ENCODE measurements around the gene TMEM182.

The TMEM182 gene, protein sequence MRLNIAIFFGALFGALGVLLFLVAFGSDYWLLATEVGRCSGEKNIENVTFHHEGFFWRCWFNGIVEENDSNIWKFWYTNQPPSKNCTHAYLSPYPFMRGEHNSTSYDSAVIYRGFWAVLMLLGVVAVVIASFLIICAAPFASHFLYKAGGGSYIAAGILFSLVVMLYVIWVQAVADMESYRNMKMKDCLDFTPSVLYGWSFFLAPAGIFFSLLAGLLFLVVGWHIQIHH

DNA sequence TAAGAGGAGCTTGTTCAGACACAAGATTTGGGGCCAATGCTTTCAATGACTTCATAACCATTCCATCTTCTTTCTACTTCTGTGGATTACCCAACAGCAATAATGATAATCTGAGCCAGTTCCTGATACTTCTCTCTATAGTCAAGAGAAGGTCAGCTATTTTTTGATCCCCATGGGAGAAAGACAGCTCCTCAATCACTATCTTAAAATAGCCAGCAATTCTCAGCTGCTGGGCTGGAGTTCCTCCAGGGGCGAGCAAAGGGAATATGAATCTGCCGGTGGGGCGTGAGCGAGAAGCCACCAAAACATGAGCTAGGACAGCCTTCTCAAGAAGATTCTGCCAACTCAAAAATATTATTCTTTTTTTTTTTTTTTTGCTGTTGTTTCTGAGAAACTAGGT, at the start of gene TMEM182:
TMEM182 (plus strand) TSS at position 269 of the 400 bp plus-strand sequence. CDS start 187 bp downstream, outside the sequence.
- no peak for DNase-seq

DNA sequence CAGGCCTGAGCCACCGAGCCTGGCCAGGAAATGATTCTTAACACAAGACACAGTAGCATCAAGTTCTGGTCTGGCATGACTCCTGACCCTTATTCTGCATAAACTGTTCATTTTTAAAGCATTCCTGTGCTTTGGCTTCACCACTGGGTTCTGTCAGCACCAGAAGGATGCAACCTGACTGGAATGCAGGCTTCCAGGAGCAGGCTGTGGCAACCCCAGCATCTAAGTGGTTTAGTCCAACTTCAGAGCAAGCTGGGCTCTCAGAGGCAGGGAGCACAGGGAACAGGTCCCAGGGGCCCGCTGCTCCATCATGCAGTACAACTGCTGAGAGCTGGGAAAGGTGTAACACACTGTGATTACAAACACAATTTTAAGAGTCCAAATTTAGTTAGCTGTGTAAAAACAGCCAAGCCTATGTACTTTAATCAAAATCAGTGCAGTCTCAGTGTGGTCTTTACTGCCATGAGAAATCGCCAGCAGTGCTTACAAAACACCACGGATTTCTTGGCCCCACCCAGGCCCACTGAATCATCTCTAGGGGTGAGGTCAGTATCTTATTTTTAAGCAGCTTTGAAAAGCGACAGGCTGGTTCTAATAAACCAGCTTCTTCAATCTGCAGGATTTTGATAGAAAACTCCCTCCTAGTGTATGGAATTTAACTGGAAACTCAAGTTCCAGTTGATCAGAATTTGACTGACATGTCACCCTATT, 44.4 kb upstream of the TMEM182 start:
- no peak for DNase-seq

DNA sequence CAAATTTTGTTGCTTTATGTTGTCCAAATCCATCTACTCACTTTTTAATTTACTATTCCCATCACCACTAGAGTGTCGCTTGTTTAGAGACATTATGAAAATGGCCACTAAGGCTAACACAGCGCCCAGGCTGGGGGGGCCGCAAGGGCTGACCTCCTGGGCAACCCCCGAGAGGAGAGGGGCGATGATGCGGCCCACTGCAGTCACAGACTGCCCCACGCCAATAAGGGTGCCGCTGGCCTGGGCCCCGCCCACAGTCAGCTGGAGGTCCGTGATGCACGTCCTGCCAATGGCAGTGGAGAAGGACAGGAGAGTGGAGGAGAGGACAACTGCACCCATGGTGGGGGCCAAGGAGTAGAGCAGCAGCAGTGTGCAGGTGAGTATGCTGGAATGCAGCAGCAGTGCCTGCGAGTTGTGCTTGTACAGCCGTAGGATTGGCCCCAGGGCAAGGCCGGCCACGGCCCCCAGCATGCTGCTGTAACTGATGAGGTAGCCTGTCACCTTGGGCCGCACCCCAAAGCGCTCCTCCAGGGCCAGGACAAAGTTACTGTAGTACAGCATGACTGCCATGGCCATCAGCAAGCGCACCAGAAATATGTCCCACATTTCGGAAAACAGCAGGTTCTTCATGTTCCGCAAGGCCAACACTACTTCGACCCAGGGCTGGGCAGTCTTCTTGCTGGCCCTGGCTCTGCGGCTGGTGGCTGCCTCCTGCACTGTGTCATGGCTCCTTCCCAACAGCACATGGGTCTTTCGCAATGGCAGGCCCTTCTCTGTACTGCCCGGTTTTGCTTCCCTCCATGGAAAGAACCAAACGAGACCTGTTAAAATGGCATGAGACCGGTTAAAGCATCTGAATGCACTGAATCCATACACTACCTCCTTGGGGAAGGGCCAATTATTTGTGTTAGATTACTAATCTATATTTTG, 43.2 kb upstream of the TMEM182 start:
- DNase-seq: peak; percentile 23

DNA sequence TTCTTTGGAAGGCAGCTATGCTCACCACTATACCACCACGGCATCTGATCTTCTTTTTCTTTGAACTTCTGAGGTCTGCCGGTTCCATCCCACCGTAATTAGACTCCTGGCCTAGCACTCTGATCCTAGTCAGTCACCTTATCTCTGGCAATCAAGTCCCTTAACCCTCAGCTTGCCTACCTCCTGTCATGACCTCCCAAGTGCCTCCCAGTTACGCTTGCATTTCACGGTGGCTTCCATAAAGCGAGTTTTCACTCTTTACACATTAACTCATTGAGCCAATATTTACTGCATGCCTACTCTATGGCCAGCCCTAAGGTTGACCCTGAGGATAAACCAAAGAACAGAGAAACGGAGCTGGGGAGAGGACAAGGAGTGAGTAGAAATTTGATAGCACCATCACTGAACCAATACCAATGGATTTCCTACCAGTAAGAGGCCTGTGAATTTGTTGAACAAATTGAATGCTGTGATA, 37.8 kb upstream of the TMEM182 start:
- DNase-seq: no peak

DNA sequence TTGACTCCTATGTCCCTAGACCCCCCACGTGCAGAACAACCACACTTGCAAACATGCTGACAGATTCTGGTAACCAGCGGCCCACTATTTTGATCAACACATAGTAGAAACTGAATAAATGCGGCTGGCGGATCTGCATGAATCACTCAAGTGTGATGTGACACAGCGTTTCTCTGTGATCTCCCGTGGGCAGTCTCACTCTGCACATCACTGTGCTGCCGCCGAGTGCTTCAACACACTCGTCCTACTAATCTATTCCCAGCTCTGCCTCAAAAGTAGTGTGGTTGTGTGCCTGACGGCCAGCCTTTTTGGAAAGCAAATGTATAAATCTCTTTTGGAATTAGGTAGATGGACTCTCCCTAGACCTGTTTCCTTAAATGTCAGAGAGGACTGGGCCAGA, 37.3 kb upstream of the TMEM182 start:
- no peak for DNase-seq

DNA sequence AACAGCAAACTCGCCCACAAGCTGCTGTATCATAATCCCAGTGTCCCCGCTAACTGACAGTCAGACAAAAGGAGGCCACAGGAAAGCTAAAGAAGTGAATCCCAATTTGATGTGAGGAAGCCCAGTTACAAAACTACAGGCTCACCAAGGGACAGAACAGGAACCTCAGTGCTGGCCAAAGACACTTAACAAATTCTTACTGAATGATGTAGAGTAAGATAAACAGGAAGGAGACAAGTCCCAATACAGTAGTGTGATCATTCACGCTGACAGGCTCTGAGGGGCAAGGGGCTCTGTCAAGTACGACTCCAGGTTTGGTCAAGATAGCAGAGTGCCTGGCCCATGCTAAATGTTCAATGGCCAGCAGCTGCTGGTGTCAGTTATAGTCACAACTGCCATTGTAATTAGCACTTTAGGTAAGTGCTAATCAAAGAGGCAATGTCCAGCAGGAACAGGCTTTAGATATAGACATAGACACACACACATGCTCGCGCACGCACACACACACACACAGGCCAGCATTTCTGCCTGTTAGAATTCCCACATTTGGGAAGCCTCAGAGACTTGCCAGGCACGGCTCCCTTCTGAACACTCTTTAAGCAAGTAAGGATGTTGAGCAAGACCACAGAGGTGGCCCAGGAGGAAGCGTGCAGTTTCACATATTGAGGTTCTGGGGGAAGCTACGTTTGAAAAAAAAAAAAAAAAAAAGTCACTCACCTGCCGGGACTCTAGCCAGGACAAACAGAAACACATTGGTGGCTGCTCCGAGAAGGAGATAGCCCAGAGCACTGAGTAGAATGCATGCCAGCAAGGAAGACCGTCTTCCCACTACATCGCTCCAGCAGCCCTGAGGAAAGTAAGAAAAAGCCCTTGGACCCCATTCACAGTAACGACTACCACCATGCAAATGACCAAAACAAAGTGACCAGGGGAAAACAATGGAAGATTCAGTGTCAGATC, 35.4 kb upstream of the TMEM182 start:
- no peak for DNase-seq

DNA sequence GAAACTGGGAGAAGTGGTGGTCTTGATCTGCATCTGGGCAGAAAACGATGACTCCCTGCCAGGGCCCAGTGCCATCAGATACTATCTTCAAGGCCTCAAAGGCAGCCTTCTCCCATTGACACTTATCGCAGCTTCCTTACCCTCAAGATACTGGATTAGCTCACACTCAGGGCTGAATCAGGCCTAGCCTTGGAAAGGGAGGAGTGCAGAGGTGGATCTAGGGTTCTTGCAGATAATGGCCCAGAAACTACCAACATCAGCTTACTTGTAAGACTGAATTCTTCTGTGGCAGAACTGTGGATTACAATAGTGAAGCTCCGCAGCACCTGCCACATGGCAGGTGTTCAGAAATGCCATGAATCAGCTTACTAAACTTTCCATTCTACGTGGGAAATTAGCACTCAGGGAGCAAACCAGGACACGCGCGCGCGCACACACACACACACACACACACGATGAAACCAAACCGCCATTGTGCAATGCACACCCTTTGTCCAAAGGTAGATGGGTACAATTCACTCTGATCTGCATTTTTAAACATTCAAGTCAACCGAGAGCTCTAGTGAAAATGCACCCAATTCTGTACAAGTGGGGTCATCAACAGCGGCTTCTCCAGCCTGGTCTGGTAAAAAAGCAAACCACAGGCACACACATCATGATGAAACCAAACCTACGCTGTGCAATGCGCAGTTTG, 26.3 kb upstream of the TMEM182 start:
- DNase-seq: no peak

DNA sequence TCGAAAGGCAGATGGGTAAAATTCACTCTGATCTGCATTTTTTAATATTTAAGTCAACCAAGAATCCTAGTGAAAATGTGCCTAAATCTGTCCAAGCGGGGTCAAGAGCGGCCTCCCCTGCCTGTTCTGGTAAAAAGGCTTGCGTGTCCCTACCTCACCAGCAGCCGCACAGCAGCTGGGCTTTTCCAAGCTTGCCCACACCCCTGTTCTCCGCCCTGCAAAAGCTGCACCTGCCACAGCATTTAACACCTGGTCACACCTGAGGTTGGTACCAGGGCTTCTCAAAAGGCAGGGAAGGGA, 25.8 kb upstream of the TMEM182 start:
- no peak for DNase-seq

DNA sequence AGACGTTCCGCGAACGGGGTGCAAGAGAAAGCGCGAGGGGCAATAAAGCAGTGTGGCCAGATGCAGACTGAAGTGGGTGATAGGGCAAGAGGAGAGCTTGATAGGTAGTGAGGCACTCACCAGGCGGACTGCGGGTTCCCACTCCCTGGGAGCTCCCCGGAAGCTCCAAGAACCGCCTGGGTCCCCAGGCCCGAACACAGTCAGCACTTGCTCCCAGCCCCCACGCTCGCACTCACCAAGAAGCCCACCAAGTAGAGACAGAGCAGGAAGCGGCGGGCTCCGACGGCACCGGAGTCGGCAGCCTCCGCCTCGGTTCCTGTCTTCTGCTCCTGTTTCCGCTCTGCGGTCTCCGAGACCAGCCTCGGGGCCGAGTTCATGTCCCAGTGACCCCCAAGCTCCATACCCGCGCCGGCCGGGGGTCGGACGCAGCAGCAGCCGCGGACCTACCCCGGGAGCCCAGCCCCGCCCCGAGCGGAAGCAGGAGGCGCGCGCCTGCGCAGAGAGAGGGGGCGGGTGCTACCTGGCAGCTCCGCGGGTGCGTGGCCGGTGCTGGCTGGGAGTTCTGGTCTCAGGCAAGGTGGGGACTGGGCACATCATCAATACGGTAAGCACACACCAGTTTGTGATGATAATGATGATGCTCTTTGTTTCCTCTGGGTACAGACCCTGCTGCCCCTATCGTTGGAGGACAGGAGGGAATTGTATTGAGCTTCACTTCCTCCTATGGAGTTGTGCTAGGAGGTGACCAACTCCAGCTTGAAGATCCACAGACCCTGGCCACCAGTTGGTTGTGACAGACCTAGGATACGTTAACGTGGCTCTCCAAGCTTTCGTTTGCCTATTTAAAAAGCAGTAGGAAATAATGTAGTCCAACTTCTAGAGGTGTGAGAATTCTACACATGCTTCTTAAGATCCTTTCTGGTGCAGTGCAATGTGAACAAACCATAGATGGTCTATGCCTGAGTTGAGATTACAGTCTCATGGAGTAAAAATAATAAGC, 25.1 kb upstream of the TMEM182 start:
- DNase-seq: peak; percentile 60

DNA sequence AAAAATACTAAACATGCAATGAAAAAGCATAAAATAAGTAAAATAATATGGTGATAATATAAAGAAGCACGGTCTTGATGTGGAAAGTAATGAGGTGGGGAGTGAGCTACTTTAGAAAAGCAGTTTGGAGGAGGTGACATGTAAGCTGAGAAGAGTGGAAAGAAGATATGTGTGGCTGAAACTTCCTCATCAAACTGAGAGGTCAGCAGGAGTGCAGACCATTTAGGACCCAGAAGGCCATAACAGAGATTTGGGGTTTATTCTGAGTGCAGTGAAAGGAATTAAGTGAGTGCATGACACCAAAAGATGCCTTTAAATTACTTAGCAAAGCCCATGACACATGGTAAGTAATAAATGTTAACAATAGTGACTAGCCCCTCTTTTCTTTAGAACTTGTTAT, 24.4 kb upstream of the TMEM182 start:
- peak; percentile 40 for DNase-seq

DNA sequence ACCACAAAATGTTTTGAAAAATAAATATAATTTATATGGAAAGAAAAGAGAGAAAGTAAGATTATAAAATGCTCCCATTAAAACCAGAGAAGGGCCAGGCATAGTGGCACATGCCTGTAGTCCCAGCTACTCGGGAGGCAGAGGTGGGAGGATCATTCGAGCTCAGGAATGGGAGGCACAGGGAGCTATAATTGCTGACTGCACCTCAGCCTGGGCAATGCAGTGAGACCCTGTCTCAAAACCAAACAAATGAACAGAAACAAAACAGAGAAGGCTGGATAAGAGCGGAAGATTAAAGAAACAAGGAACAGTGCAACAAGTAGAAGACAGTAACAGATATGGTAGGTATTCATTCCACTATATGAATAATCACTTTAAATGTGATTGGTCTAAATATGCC, 18.6 kb upstream of the TMEM182 start:
- DNase-seq: no peak

DNA sequence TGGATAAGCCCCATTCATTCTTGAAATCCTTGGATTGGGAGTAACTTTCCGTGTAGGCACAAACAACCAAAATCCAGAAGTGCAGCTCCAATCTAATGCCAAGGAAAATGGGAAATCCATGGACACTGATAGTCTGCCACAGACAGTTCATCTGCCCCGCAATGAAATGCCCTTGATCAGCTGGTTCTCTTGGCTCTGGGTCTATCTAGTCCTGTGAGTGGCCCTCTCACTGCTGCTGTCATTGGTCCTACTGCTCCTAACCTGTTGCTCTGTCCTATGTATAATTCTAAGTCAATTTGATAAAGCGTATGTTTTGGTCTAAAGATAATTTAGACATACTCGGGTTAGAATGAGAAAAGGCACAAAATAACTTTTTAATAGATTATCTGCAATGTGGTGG, 13.7 kb upstream of the TMEM182 start:
- no peak for DNase-seq

DNA sequence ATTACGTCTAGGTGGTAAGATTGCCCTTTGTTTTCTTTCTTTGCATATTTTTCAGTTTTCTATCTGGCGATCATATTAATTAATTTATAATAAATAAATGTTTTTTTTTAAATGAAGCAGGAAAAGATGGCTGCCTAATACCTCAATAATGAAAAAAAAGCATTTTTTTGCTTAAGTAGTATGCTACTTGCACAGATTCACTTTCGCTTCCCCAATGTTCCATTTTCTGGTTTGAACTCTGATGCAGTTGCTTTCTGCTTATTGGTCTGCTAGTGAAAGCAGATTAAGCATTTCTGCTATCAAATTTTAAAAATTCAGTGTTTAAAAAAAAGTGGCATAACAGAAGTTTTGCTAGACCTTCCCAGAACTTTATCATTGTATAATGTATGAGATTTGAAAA, 11.9 kb upstream of the TMEM182 start:
- peak; percentile 51 for DNase-seq

DNA sequence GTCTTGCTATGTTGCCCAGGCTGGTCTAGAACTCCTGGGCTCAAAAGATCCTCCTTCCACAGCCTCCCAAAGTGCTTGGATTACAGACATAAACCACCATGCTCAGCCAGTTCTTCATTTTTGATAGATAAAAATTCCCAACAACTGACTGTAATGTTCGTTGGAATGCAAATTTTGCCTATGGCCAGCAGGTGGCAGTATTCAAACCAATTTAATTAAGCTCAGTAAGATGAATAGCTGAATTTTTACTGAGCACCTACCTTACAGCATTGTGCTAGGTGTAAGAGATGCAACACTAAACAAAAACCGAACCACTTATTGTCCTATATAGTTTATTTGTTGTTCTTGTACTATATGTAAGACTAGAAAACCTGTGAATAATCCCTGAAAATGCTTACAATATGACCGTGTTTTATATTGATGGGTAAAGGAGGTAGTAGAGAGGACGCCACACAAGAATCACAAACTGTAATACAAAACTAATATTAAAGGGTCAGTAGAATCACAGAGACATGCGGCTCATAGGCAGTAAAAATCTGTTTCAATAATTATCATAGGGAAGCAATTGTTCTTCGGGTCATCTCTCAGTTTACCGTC, 8.2 kb upstream of the TMEM182 start:
- DNase-seq: peak; percentile 52

DNA sequence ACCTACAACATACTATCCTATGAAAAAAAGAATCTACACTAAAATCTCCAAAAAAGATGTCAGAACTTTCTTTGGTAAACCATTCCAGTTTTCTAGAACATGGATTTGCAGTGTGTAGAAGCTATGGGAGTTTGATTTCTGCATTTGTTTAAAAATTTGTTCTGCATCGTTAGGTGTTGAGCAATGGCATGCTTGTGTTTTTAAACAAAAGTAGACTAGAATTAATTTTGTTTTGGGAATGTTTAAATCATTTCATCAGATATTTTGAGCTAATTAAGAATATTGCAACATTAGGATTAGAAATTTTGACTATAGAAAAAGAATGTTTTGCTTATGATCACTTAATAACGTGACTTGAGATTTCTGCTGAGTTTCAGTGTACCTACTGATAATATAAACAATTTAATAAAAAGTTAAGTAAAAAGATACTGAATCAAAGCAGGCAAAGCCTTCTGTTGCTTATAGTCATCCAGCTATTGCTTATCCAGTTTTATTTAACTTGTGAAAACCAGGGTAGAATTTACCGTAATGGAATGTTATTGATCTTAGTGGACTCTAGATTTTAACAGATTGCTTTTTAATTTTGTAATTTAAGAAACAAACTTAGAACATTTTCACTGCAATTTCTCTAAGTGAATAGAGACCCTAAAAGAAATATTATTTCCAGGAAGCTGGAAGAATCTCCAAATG, 7.2 kb upstream of the TMEM182 start:
- no peak for DNase-seq

DNA sequence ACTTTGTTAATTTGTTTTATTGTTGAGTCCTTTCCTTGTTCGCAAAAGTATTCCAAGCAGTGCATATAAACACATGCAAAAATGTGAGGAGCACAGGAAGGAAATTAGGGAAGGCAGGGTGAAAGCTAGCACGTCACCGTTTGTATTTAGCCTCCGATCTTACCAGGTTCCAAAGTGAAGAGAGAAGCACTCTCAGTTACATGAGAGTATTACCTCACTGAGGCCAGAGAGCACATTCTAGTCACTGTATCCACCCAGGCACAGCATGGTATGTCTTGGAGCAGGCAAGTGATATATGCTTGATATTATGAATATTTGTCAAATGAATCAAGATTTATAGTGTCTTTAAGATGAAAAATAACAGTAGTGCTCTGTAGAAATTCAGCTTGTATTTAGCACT, 6.5 kb upstream of the TMEM182 start:
- no peak for DNase-seq

DNA sequence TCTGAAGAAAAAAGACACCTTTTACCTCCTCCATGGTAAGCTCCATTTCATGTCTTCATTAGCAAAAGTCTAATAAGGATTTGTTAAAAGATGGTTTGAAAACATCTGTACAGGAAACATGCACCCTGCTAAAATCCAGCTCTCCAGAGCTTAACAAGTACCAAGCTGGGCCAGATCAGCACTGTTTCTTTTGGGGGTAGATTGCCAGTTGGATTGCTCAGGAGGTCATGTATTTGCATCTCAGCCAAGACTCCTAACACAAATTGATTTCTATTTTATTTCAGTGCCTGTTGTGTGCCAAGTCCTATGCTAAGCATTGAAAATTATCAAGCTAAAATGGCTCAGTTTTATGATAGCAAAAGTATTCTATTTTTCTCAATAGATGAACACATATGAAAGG, 3.4 kb upstream of the TMEM182 start:
- DNase-seq: no peak

DNA sequence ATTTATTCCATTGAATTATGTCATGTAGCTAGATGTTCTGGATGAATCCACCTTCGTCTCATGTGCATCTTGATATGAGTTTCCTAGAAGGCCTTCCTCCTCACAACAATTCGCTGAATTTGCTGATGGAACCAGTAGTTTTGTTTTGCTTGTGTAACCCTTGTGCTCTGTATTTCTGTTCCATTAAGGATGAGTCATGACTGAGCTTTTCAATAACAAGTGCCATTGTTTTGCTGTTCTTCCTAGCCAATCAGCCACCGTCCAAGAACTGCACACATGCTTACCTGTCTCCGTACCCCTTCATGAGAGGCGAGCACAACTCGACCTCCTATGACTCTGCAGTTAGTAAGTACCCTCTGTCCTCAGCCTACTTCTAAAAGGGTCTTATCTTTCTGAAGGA, 2.3 kb downstream of the TMEM182 start:
- no peak for DNase-seq

DNA sequence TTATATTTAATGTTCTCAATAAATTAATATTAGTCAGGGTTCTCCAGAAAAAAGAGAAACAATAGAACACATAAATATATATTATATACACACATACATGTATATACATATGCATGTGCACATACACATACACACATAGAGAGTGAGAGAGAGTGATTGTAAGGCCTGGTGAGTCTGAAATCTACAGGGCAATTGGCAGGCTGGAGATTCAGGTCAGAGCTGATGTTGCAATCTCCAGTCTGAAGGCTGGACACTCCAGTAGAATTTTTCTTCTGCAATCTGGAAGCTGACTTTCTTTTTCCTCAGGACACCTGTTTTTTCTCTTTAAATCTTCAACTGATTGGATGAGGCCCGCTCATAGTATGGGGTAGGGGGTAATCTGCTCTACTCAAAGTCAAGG, 3.2 kb downstream of the TMEM182 start:
- DNase-seq: no peak

DNA sequence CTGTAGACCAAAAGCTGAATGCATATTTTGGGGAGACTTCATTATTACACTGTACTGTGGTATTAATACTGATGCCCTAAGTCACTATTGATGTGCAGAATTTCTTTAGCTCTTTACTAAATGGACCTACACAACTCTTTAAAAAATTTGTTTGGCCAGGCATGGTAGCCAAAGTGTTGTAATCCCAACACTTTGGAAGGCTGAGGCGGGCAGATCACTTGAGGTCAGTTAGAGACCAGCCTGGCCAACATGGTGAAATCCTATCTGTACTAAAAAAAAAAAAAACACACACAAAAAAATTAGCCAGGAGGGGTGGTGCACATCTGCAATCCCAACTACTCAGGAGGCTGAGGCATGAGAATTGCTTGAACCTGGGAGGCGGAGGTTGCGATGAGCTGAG, 6.4 kb downstream of the TMEM182 start:
- DNase-seq: no peak
